GM18861 (cell line): Measurements from ENCODE around the gene PTPN4.

Experiments used
- ATAC-seq: cut with Tn5 transposase; IDR thresholded peaks from one replicate; pipeline ENCODE4 v1.9.1; 2021; ENCODE audit not compliant: unreplicated experiment

Gene PTPN4

GRCh38 chr2:119731983-119732382 lies 27.7 kb upstream of the PTPN4 start:
- ATAC-seq: no peak

GRCh38 chr2:119732601-119733164 lies 27.0 kb upstream of the PTPN4 start:
- ATAC-seq: no peak

- ATAC-seq: no peak
Measured at GRCh38 chr2:119734047-119734446, 25.7 kb upstream of the PTPN4 start.

- no peak for ATAC-seq
Measured at GRCh38 chr2:119735565-119735964, 24.2 kb upstream of the PTPN4 start.

GRCh38 chr2:119736021-119736420 lies 23.7 kb upstream of the PTPN4 start:
- no peak for ATAC-seq

- no peak for ATAC-seq
Measured at GRCh38 chr2:119739580-119740255, 20.0 kb upstream of the PTPN4 start.

- no peak for ATAC-seq
Measured at GRCh38 chr2:119741001-119741400, 18.7 kb upstream of the PTPN4 start.

GRCh38 chr2:119741868-119742267 lies 17.9 kb upstream of the PTPN4 start:
- no peak for ATAC-seq

- ATAC-seq: no peak
Measured at GRCh38 chr2:119744335-119744939, 15.3 kb upstream of the PTPN4 start.

- no peak for ATAC-seq
Measured at GRCh38 chr2:119745566-119745965, 14.2 kb upstream of the PTPN4 start.

- no peak for ATAC-seq
Measured at GRCh38 chr2:119746836-119747686, 12.7 kb upstream of the PTPN4 start.

GRCh38 chr2:119748135-119748534 lies 11.6 kb upstream of the PTPN4 start:
- ATAC-seq: no peak

- ATAC-seq: no peak
Measured at GRCh38 chr2:119749477-119750012, 10.2 kb upstream of the PTPN4 start.

GRCh38 chr2:119751706-119752105 lies 8.0 kb upstream of the PTPN4 start:
- no peak for ATAC-seq

GRCh38 chr2:119753041-119753929 lies 6.4 kb upstream of the PTPN4 start:
- peak; percentile 55 for ATAC-seq

- ATAC-seq: no peak
Measured at GRCh38 chr2:119753930-119754321, 5.8 kb upstream of the PTPN4 start.

GRCh38 chr2:119755906-119756305 lies 3.8 kb upstream of the PTPN4 start:
- ATAC-seq: no peak

GRCh38 chr2:119756837-119757236 lies 2.9 kb upstream of the PTPN4 start:
- no peak for ATAC-seq

- ATAC-seq: no peak
Measured at GRCh38 chr2:119758881-119759450, 756 bp upstream of the PTPN4 start.
